AG04449 (cell line): ENCODE results near the gene C10orf62.

ENCODE experiments used
- CTCF ChIA-PET: fragments of 350-600 bp; formaldehyde crosslinking; extraction: SDS; loops from one replicate; lab custom pipeline; 2021; ENCODE audit warnings: antibody characterized with exemption; lab: Yijun Ruan, JAX
- POLR2A ChIA-PET: fragments of 400-600, 350-600 bp; formaldehyde crosslinking; extraction: SDS; loops from one replicate; lab custom pipeline; 2020; ENCODE audit warnings: antibody characterized with exemption, inconsistent platforms; lab: Yijun Ruan, JAX
- DNase-seq: peaks from one replicate; pipeline ENCODE4 v3.0.0-alpha.2; 2010; ENCODE audit warnings: low read depth, low spot score
- H3K4me3 ChIP-seq: 2 replicates; pipeline ENCODE4 v1.5.1; 2011; ENCODE audit warnings: low read depth, mild to moderate bottlenecking, control low read depth, low read length
- TF ChIP-seq, protein P1 (sequence below): IDR thresholded peaks from one replicate; pipeline ENCODE4 v1.5.1; 2011; ENCODE audit warnings: mild to moderate bottlenecking, moderate library complexity, low read length, control low read depth, inconsistent platforms; ENCODE audit not compliant: insufficient read depth; ENCODE audit errors: missing control alignments

C10orf62 gene

DNA sequence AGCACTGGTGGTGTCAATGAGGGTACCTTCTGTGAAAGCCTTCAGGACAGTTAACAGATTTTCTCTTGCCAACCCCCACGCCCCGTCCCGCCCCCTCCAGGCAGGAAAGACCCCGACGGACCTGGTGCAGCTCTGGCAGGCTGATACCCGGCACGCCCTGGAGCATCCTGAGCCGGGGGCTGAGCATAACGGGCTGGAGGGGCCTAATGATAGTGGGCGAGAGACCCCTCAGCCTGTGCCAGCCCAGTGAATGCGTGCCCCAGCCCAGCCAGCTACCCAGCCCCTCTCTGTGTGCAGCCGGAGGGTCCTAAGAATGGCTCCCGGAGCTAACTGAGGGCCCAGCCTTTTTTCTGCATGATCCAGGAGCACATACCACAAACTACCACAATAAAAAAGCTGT, 6.0 kb upstream of the C10orf62 start:
- CTCF ChIA-PET: interaction anchor here (1.4 to 4.1 kb wide), 4 partner anchors 8 to 30 kb away, joined by 4 to 35 read pairs (median 15); partner anchors contain the start of gene ANKRD2
- H3K4me3 ChIP-seq: no peak overlapping the region
- TF ChIP-seq, protein P1, sequence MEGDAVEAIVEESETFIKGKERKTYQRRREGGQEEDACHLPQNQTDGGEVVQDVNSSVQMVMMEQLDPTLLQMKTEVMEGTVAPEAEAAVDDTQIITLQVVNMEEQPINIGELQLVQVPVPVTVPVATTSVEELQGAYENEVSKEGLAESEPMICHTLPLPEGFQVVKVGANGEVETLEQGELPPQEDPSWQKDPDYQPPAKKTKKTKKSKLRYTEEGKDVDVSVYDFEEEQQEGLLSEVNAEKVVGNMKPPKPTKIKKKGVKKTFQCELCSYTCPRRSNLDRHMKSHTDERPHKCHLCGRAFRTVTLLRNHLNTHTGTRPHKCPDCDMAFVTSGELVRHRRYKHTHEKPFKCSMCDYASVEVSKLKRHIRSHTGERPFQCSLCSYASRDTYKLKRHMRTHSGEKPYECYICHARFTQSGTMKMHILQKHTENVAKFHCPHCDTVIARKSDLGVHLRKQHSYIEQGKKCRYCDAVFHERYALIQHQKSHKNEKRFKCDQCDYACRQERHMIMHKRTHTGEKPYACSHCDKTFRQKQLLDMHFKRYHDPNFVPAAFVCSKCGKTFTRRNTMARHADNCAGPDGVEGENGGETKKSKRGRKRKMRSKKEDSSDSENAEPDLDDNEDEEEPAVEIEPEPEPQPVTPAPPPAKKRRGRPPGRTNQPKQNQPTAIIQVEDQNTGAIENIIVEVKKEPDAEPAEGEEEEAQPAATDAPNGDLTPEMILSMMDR: no peak
- POLR2A ChIA-PET: no interaction called here
- no peak for DNase-seq

DNA sequence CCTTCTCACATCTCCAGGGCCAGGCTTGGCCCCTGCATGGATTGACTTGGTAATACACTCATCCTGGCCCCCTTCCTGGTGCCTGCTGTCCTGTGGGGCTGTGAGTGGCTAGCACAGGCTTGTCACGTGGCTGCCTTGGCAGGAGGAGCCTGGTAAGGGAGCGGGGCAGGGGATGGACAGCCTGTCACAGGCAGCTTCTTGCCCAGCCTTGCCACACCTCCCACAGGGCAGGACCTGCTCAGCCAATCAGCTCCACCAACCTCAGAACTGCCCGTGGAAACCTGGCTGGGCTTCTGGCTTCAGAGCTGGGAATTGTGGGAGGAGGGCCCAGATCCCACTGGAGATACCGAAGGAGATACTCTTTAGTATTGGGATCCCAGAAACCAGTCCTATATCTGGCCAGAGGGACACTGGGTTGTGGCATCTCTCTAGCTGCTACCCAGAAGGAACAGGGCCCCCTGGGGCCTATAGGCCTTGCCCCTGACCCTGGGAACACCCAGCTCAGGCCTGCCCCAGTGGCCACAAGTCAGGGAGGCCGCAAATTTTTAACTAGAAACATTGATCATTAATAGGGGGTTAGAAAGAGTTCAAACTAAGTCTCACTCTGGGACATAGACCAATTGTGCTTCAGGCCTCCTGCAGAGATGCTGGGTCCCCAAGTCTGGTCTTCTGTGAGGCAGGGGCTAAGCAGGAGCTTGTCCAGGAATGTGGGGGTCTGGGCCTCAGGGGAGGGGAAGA, 5.3 kb upstream of the C10orf62 start, which contains the start of gene HOGA1:
Gene HOGA1 (plus strand): TSS at position 330 of the 738 bp plus-strand sequence. CDS start 315 bp downstream, at position 645.
- ChIA-PET CTCF (interaction anchor here (1.4 to 4.1 kb wide), 5 partner anchors 9 to 118 kb away, joined by 4 to 35 read pairs (median 7); partner anchors contain the start of gene ANKRD2), POLR2A (no interaction called here)
- H3K4me3 ChIP-seq: no peak within 1 kb of the TSS
- TF ChIP-seq, protein P1: no peak
- no peak for DNase-seq

DNA sequence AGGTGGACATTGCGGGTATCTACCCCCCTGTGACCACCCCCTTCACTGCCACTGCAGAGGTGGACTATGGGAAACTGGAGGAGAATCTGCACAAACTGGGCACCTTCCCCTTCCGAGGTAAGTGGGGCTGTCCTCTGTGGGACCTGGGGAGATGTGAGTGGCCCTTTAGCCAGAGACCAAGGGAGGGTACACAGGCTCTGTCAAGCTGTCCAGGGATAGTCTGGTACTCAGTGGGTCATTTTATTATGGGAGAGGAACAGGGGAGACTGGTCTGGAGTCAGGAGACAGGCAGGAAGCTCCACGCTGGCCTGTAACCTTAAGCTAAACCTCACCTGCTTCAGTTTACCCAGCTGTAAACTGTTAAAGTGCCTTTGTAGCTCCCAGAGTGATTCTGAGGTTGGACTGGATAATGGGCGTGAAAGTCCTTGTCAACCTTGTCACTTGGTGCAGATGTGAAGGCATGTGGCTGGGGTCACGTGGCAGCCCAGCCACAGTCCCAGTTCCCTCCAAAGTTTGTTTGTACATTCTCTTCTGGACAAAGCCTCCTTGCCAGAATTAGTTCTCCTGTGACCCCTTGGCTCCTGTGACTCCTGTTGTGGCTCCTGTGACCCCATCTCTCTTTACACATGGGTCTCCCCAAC, 4.6 kb upstream of the C10orf62 start:
- no peak for DNase-seq
- TF ChIP-seq, protein P1: no peak
- no peak overlapping the region for H3K4me3 ChIP-seq
- CTCF ChIA-PET: interaction anchor here (1.0 to 4.1 kb wide), 5 partner anchors 9 to 118 kb away, joined by 3 to 35 read pairs (median 7); partner anchors contain the start of gene ANKRD2
- POLR2A ChIA-PET: no interaction called here

DNA sequence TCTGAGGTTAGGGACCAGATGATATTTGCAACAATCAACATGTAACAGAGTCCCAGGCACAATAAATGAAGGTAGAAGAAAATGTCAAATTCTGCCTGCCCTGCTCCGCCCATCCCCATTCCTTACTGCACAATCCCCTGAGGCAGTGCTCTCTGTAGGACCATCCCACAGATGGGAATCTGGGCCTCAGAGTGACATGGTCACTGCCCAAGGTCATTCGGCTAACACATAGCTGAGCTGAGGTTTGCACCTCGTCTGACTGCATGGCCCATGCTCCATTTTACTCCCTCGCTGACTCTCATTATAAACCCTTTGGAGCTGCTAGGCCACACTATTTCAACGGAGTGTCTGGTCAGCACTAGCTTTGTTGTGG, 4.1 kb upstream of the C10orf62 start:
- POLR2A ChIA-PET: no interaction called here
- no peak overlapping the region for H3K4me3 ChIP-seq
- DNase-seq: no peak
- CTCF ChIA-PET: interaction anchor here (0.9 to 4.1 kb wide), 5 partner anchors 10 to 119 kb away, joined by 3 to 35 read pairs (median 5); partner anchors contain the start of gene ANKRD2
- TF ChIP-seq, protein P1: no peak

DNA sequence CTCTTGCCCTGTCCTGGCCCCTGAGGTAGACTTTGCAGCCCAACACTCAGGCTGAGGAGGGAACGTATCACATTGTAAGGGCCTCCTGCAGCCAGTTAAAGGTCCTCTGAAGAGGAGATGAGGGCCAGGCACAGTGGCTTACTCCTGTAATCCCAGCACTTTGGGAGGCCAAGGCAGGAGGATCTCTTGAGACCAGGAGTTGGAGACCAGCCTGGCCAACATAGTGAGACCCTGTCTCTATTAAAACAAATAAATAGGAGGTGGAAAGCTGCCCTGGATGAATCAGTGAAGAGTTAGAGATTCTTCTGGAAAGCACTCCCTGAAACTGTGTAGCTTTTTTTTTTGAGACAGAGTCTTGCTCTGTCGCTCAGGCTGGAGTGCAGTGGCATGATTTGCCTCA, 2.3 kb upstream of the C10orf62 start:
- DNase-seq: no peak
- CTCF ChIA-PET: interaction anchor here (0.9 to 4.1 kb wide), 4 partner anchors 9 to 25 kb away, joined by 3 to 35 read pairs (median 4); partner anchors contain the start of gene ANKRD2
- TF ChIP-seq, protein P1: no peak
- POLR2A ChIA-PET: no interaction called here
- H3K4me3 ChIP-seq: no peak overlapping the region
